SH-SY5Y (cell line): ENCODE data around the gene AFG3L2.

Experiments
- GATA2 ChIP-seq: IDR thresholded peaks from 2 replicates; pipeline ENCODE4 v1.6.1; 2011; ENCODE audit warnings: mild to moderate bottlenecking, low read depth, low read length
- GATA3 ChIP-seq: IDR thresholded peaks from 2 replicates; pipeline ENCODE4 v1.6.1; 2011; ENCODE audit warnings: low read depth, mild to moderate bottlenecking, low read length, moderate library complexity

DNA sequence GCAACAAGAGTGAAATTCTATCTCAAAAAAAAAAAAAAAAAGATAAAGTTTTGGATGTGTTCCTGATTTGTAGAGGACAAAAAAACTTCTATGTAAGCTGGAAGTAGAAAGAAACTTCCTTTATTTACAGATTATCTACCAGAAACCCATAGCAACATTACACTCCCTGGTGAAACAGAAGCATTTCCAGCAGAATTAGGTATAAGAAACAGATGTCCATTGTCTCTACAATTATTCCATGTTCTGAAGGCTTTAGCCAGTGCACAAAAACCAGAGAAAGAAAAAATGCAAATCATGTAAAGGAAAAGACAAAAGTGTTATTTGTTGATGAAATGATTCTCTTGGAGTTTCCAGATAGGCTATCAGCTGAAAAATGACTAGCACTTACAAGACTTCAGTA is 64.1 kb downstream of the AFG3L2 start:
- TF ChIP-seq GATA2 (no peak), GATA3 (no peak)
